B cell (primary cell): ENCODE results near the gene MBNL2. TPM values are rescaled to one million over a fixed set of nuclear protein-coding genes. Genes with fewer than 3 reads are reported as not detected.
A peak's percentile ranks its signal among the peaks of the same experiment; 100 is the strongest.

Experiments used
- ATAC-seq: fragments of 200-7000 bp; cut with Tn5 transposase; one replicate; pipeline ENCODE4 v1.10.0; 2021; ENCODE audit warnings: low read depth, mild to moderate bottlenecking, moderate number of reproducible peaks, moderate library complexity
- CTCF ChIA-PET: fragments of 350-600 bp; sonication (Branson Sonifier 250); formaldehyde crosslinking; loops from one replicate; lab custom pipeline; 2021; ENCODE audit warnings: antibody characterized with exemption, inconsistent platforms; lab: Charles Lee
- POLR2A ChIA-PET: fragments of 350-600 bp; sonication (Branson Sonifier 250); formaldehyde crosslinking; loops from one replicate; lab custom pipeline; 2021; ENCODE audit warnings: antibody characterized with exemption; lab: Charles Lee
- DNase-seq: peaks from one replicate; pipeline ENCODE4 v3.0.0; 2013
- H2AFZ ChIP-seq: 2 replicates; pipeline ENCODE4 v1.6.1; 2012; ENCODE audit warnings: mild to moderate bottlenecking, low read depth, low read length; ENCODE audit not compliant: insufficient read depth, poor library complexity, severe bottlenecking
- H3K27ac ChIP-seq, 2 donors: 1 replicate in 1 of 2; 2 replicates in 1 of 2; pipeline ENCODE4 v1.5.1; 2012 to 2013; ENCODE audit warnings: low read length in 2 of 2, mild to moderate bottlenecking in 2 of 2, moderate library complexity in 1 of 2
- H3K27me3 ChIP-seq, 4 experiments: fragments of 200-600 bp in 1 of 4; sonication (generic) in 1 of 4; replicated peaks in 1 of 4; 1 replicate in 2 of 4; 2 replicates in 2 of 4; pipeline versions ENCODE4 v1.6.1 to v1.7.0; 2013 to 2016; ENCODE audit warnings: low read length in 3 of 4, mild to moderate bottlenecking in 2 of 4, mixed read lengths in 1 of 4, moderate library complexity in 1 of 4; ENCODE audit not compliant: insufficient read depth in 4 of 4, control insufficient read depth in 3 of 4; ENCODE audit errors: control extremely low read depth in 1 of 4
- H3K36me3 ChIP-seq, 2 experiments: replicated peaks in 1 of 2; 1 replicate in 1 of 2; 2 replicates in 1 of 2; pipeline versions ENCODE4 v1.6.1 to v1.7.1; 2013; ENCODE audit warnings: low read length in 1 of 2; ENCODE audit not compliant: insufficient read depth in 2 of 2, control insufficient read depth in 1 of 2; ENCODE audit errors: control extremely low read depth in 1 of 2, extremely low read depth in 1 of 2
- H3K4me1 ChIP-seq, 2 donors: fragments of 200-600 bp in 1 of 2; sonication (generic) in 1 of 2; 1 replicate in 1 of 2; 2 replicates in 1 of 2; pipeline versions ENCODE4 v1.5.1 to v1.6.1; 2013 to 2017; ENCODE audit warnings: low read length in 2 of 2; ENCODE audit not compliant: control insufficient read depth in 2 of 2, insufficient read depth in 2 of 2
- H3K4me2 ChIP-seq: replicated peaks from 2 replicates; pipeline ENCODE3; 2012; ENCODE audit warnings: mild to moderate bottlenecking, low read depth, low read length; ENCODE audit not compliant: poor library complexity, severe bottlenecking
- H3K4me3 ChIP-seq, 5 experiments: fragments of 200-600 bp in 1 of 5; sonication (generic) in 1 of 5; 1 replicate in 3 of 5; 2 replicates in 2 of 5; pipeline versions ENCODE4 v1.5.1 to v1.7.0; 2011 to 2016; ENCODE audit warnings: low read length in 4 of 5, mild to moderate bottlenecking in 4 of 5, low read depth in 2 of 5, control low read depth in 1 of 5, moderate library complexity in 1 of 5; ENCODE audit not compliant: insufficient read depth in 1 of 5; ENCODE audit errors: control extremely low read depth in 1 of 5, extremely low read depth in 1 of 5
- H3K79me2 ChIP-seq: fragments of 200-600 bp; sonication (generic); one replicate; pipeline ENCODE4 v1.6.0; 2016; ENCODE audit warnings: low read length; ENCODE audit not compliant: control insufficient read depth, insufficient read depth
- H3K9ac ChIP-seq: fragments of 200-600 bp; sonication (generic); 2 replicates; pipeline ENCODE4 v1.6.1; 2017; ENCODE audit warnings: mild to moderate bottlenecking, low read length, moderate library complexity
- H3K9me3 ChIP-seq, 3 donors: one replicate each; pipeline versions ENCODE4 v1.6.1 to v1.7.1; 2013; ENCODE audit warnings: low read length in 2 of 3; ENCODE audit not compliant: control insufficient read depth in 2 of 3, insufficient read depth in 1 of 3; ENCODE audit errors: control extremely low read depth in 1 of 3
- H4K20me1 ChIP-seq: 2 replicates; pipeline ENCODE4 v1.6.0; 2012; ENCODE audit warnings: mild to moderate bottlenecking, low read length; ENCODE audit not compliant: insufficient read depth, control insufficient read depth, poor library complexity, severe bottlenecking
- H3K27ac Mint-ChIP-seq: one replicate; pipeline ENCODE4 v1.8.0; 2021; ENCODE audit warnings: mixed read lengths
- H3K27me3 Mint-ChIP-seq: one replicate; pipeline ENCODE4 v1.8.0; 2021; ENCODE audit warnings: mixed read lengths
- H3K4me1 Mint-ChIP-seq: one replicate; pipeline ENCODE4 v1.8.0; 2021; ENCODE audit warnings: mixed read lengths
- H3K4me3 Mint-ChIP-seq: one replicate; pipeline ENCODE4 v1.8.0; 2021; ENCODE audit warnings: mixed read lengths
- H3K9me3 Mint-ChIP-seq: one replicate; pipeline ENCODE4 v1.8.0; 2022; ENCODE audit warnings: mixed read lengths; ENCODE audit not compliant: insufficient read depth
- EZH2 ChIP-seq: IDR thresholded peaks from 2 replicates; pipeline ENCODE4 v1.6.1; 2012; ENCODE audit warnings: borderline replicate concordance, low read depth, mild to moderate bottlenecking, moderate library complexity, low read length; ENCODE audit not compliant: insufficient read depth, poor library complexity, severe bottlenecking
- WGBS: methylation state at CpG from one replicate; pipeline ENCODE4 v1.1.5; 2013; ENCODE audit warnings: missing lambda C conversion rate; ENCODE audit not compliant: insufficient coverage; 5-methylcytosine and 5-hydroxymethylcytosine counted together
- intact Hi-C: fragments of 100-400 bp; cut with micrococcal nuclease; formaldehyde crosslinking; loops from one replicate; pipeline ENCODE4 v1.10.0; 2022
- polyA plus RNA-seq: library from polyadenylated mRNA; depleted of rRNA; stranded (reverse); fragments of >200 nt; gene quantifications from 2 replicates; pipeline ENCODE4 v1.2.3, GENCODE V29; 2012
- total RNA-seq, 2 donors: library from RNA; stranded (reverse); fragments of 120-200 nt in 1 of 2; gene quantifications; 1 replicate in 1 of 2; 2 replicates in 1 of 2; pipeline versions ENCODE4 v1.2.3 to v1.2.4, GENCODE V29; 2013 to 2022
- TF ChIP-seq, protein P1 (sequence below): fragments of 200-600 bp; IDR thresholded peaks from one replicate; pipeline ENCODE4 v1.8.0; 2022; ENCODE audit warnings: antibody characterized with exemption, mild to moderate bottlenecking

MBNL2 gene
- total and polyA plus RNA-seq, 2 donors (not counting 1 experiment from before 2014, with no cell fraction given), result 6.9 to 50.1 TPM

- Histone ChIP-seq H3K9me3 (no peaks in the 10 kb centered on the region), H3K27ac (no peak overlapping the region), H3K79me2 (peaks cover 73% of the 10 kb centered on the region), H2AFZ (no peak overlapping the region), H3K4me2 (no peak overlapping the region), H3K27me3 (no peaks in the 10 kb centered on the region), H3K4me1 (peaks cover 11 to 15% of the 10 kb centered on the region in 2 donors), H3K36me3 (peaks cover 2 to 14% of the 10 kb centered on the region in 2 experiments), H3K9ac (no peak overlapping the region), H4K20me1 (peaks cover 35% of the 10 kb centered on the region), H3K4me3 (no peak overlapping the region)
- POLR2A ChIA-PET, result no interaction called here
- H3K4me3 Mint-ChIP-seq, result no peak overlapping the region
- CTCF ChIA-PET, result no interaction called here
- H3K9me3 Mint-ChIP-seq, result no peaks in the 10 kb centered on the region
- ATAC-seq, result no peak
- no peaks in the 10 kb centered on the region for H3K27me3 Mint-ChIP-seq
- H3K27ac Mint-ChIP-seq, result no peak overlapping the region
- TF ChIP-seq, protein P1, sequence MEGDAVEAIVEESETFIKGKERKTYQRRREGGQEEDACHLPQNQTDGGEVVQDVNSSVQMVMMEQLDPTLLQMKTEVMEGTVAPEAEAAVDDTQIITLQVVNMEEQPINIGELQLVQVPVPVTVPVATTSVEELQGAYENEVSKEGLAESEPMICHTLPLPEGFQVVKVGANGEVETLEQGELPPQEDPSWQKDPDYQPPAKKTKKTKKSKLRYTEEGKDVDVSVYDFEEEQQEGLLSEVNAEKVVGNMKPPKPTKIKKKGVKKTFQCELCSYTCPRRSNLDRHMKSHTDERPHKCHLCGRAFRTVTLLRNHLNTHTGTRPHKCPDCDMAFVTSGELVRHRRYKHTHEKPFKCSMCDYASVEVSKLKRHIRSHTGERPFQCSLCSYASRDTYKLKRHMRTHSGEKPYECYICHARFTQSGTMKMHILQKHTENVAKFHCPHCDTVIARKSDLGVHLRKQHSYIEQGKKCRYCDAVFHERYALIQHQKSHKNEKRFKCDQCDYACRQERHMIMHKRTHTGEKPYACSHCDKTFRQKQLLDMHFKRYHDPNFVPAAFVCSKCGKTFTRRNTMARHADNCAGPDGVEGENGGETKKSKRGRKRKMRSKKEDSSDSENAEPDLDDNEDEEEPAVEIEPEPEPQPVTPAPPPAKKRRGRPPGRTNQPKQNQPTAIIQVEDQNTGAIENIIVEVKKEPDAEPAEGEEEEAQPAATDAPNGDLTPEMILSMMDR, result no peak
- no peak for TF ChIP-seq EZH2
- peaks cover 70% of the 10 kb centered on the region for H3K4me1 Mint-ChIP-seq
- DNase-seq, result peak; percentile 23
- WGBS, result 50% methylated on average over 2 of the region's 8 CpGs
- intact Hi-C loops, result loop anchor here (10.0 kb wide), 1 partner anchor 51 kb away; the partner anchor contains the start of gene MBNL2
Observed at GRCh38 chr13:97275776-97276501, 53.8 kb downstream of the MBNL2 start.

DNA sequence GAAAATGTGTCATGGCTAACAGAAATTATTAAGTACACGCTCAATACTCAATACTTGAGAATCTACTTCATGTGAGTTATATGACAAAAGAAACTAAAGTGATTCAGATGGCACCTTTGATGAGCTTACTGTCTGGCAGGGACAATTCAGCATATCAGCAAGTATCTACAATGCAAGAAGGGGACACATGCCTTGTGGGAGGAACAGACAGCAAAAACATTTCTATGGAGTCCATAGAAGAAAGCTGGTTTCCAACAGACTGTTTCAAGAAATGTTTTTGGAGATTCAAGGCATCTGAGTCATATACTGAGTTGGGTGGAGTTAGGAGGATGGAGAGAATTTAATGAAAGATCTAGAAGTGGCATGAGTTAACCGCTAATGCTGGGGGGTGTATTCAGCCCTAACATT lies 54.7 kb downstream of the MBNL2 start:
- Histone ChIP-seq H3K9ac (no peak overlapping the region), H3K79me2 (peaks cover 72% of the 10 kb centered on the region), H3K36me3 (peaks cover 2 to 14% of the 10 kb centered on the region in 2 experiments), H3K27ac (no peak overlapping the region), H3K4me2 (no peak overlapping the region), H3K9me3 (no peaks in the 10 kb centered on the region), H3K4me1 (peaks cover 11 to 15% of the 10 kb centered on the region in 2 donors), H2AFZ (no peak overlapping the region), H3K27me3 (no peaks in the 10 kb centered on the region), H3K4me3 (no peak overlapping the region), H4K20me1 (peaks cover 42% of the 10 kb centered on the region)
- WGBS, result no CpG with 5 or more reads among the region's 2 CpGs
- peaks cover 72% of the 10 kb centered on the region for H3K4me1 Mint-ChIP-seq
- H3K9me3 Mint-ChIP-seq, result no peaks in the 10 kb centered on the region
- ATAC-seq (no peak), DNase-seq (no peak)
- H3K4me3 Mint-ChIP-seq, result no peak overlapping the region
- H3K27me3 Mint-ChIP-seq, result no peaks in the 10 kb centered on the region
- CTCF ChIA-PET, result interaction anchor here (0.6 kb wide), 1 partner anchor 48 kb away, joined by 4 read pairs; no protein-coding TSS in a partner anchor
- POLR2A ChIA-PET, result no interaction called here
- no peak overlapping the region for H3K27ac Mint-ChIP-seq
- TF ChIP-seq, protein P1, result no peak
- no peak for TF ChIP-seq EZH2
- intact Hi-C loops, result loop anchor here (10.0 kb wide), 1 partner anchor 52 kb away; the partner anchor contains the start of gene MBNL2
